Suprapubic skin (tissue), 4 donors: ENCODE data around the gene RBM15. TPM values are rescaled to one million over a fixed set of nuclear protein-coding genes. Genes with fewer than 3 reads are reported as not detected.

Experiments used
- DNase-seq, 2 donors: peaks; one replicate each; pipeline ENCODE4 v3.0.0-alpha.2; 2019; ENCODE audit warnings: low spot score in 2 of 2
- H3K27ac ChIP-seq: fragments of 200-600 bp; sonication (generic); one replicate; pipeline ENCODE4 v1.5.1; 2019
- H3K27me3 ChIP-seq: fragments of 200-600 bp; sonication (generic); one replicate; pipeline ENCODE4 v1.5.1; 2019
- H3K36me3 ChIP-seq: fragments of 200-600 bp; sonication (generic); one replicate; pipeline ENCODE4 v1.5.1; 2019
- H3K4me1 ChIP-seq: fragments of 200-600 bp; sonication (generic); one replicate; pipeline ENCODE4 v1.5.1; 2019
- H3K4me3 ChIP-seq: fragments of 200-600 bp; sonication (generic); one replicate; pipeline ENCODE4 v1.5.1; 2019; ENCODE audit warnings: mild to moderate bottlenecking
- H3K9me3 ChIP-seq: fragments of 200-600 bp; sonication (generic); one replicate; pipeline ENCODE4 v1.5.1; 2019
- EP300 ChIP-seq: sonication (generic); formaldehyde crosslinking; IDR thresholded peaks from one replicate; pipeline ENCODE4 v1.6.1; 2017; ENCODE audit warnings: antibody characterized with exemption
- POLR2A ChIP-seq, 2 donors: fragments of 450-650 bp; IDR thresholded peaks; one replicate each; pipeline ENCODE4 v1.6.1; 2017; ENCODE audit warnings: antibody characterized with exemption in 2 of 2, mild to moderate bottlenecking in 2 of 2, moderate library complexity in 2 of 2
- POLR2AphosphoS5 ChIP-seq, 3 donors: sonication (generic); formaldehyde crosslinking; IDR thresholded peaks; one replicate each; pipeline ENCODE4 v1.6.1; 2017; ENCODE audit warnings: antibody characterized with exemption in 3 of 3
- WGBS: methylation state at CpG from one replicate; pipeline ENCODE4 v1.1.5; 2018; 5-methylcytosine and 5-hydroxymethylcytosine counted together
- total RNA-seq, 4 donors: library from RNA; depleted of rRNA; stranded (reverse); fragments of >200 nt; gene quantifications; one replicate each; pipeline ENCODE4 v1.1.0, GENCODE V29; 2016
- TF ChIP-seq, protein P1 (sequence below), 2 donors: fragments of 200-600 bp in 1 of 2; fragments of 450-650 bp in 1 of 2; sonication (generic) in 1 of 2; IDR thresholded peaks; one replicate each; pipeline ENCODE4 v1.5.1; 2016 to 2019; ENCODE audit warnings: antibody characterized with exemption in 2 of 2, mild to moderate bottlenecking in 1 of 2, moderate library complexity in 1 of 2

Gene RBM15
- total RNA-seq, 4 donors from 2014 or later: 27.4 to 51.2 (median 32.7) TPM

DNA sequence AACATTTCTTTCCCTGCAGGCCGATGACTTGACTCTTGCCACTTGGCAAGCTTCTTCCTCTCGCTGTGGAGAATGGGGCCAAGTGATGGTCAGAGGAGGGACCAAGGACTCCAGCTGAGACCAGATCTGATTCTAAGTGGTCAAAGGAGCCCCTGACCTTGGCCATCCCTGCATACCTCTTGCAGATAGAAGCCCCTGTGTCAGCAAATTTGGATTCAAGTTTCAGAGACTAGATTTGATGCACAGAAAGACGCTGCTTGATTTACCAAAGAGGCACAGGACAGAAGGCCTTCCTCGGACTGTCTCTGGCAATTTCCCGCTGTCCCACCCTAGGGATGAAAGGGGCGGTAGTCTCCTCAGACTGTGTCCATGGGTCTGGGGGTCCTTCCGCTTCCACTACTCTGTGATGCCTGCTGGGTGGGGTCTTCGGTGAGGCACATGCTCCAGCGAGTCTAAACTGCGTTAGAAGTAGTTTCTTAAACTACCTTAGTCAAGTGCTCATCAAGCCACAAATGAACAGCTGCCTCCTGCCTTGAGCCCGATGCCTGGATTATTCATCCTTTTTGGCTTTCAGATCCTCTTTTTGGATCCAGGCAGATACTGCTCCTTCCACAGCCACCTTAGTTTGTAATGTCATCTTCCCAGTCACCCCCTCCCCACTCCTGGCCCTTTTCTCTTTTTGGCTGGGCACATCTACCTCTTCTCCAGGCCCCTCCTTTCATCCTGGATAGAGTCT is 31.8 kb upstream of the RBM15 start:
- no peak for TF ChIP-seq POLR2AphosphoS5 (IDR thresholded peaks at IDR 0.05)
- no peak for TF ChIP-seq EP300
- no peak for TF ChIP-seq POLR2A (IDR thresholded peaks at IDR 0.05)
- TF ChIP-seq, protein P1, sequence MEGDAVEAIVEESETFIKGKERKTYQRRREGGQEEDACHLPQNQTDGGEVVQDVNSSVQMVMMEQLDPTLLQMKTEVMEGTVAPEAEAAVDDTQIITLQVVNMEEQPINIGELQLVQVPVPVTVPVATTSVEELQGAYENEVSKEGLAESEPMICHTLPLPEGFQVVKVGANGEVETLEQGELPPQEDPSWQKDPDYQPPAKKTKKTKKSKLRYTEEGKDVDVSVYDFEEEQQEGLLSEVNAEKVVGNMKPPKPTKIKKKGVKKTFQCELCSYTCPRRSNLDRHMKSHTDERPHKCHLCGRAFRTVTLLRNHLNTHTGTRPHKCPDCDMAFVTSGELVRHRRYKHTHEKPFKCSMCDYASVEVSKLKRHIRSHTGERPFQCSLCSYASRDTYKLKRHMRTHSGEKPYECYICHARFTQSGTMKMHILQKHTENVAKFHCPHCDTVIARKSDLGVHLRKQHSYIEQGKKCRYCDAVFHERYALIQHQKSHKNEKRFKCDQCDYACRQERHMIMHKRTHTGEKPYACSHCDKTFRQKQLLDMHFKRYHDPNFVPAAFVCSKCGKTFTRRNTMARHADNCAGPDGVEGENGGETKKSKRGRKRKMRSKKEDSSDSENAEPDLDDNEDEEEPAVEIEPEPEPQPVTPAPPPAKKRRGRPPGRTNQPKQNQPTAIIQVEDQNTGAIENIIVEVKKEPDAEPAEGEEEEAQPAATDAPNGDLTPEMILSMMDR (IDR thresholded peaks at IDR 0.05): no peak
- DNase-seq: peak in 1 of 2 donors; percentile 57
- H3K9me3 ChIP-seq: no peaks in the 10 kb centered on the region
- H3K27ac ChIP-seq: no peak overlapping the region
- no peaks in the 10 kb centered on the region for H3K36me3 ChIP-seq
- no peak overlapping the region for H3K4me3 ChIP-seq
- no peaks in the 10 kb centered on the region for H3K4me1 ChIP-seq
- no peaks in the 10 kb centered on the region for H3K27me3 ChIP-seq
- WGBS: 83% methylated on average over 9 of the region's 11 CpGs

DNA sequence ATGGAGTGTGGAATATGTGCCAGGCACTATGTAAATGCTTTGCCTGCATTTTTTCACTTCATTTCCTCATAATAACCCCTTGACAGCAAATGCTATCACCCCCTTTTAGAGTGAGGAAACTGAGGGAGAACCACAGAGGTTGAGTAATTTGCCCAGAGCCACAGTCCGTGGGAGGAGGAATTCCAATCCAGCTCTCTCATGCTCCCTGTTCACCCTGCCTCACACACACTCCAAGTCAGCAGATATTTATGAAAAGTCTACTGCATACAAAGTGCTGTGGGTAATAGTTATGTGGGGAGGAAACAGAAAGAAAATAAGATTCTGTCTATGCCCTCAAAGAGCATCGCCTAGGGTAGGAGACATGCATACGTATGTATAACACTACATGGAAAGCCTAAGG is 30.9 kb upstream of the RBM15 start:
- no peak for DNase-seq
- Histone ChIP-seq H3K36me3 (no peaks in the 10 kb centered on the region), H3K4me3 (no peak overlapping the region), H3K4me1 (no peaks in the 10 kb centered on the region), H3K27ac (no peak overlapping the region), H3K9me3 (no peaks in the 10 kb centered on the region), H3K27me3 (no peaks in the 10 kb centered on the region)
- WGBS: 61% methylated on average over 3 of the region's 3 CpGs
- TF ChIP-seq, protein P1 (IDR thresholded peaks at IDR 0.05): no peak
- TF ChIP-seq POLR2AphosphoS5 (IDR thresholded peaks at IDR 0.05) (no peak), EP300 (no peak), POLR2A (IDR thresholded peaks at IDR 0.05) (no peak)

DNA sequence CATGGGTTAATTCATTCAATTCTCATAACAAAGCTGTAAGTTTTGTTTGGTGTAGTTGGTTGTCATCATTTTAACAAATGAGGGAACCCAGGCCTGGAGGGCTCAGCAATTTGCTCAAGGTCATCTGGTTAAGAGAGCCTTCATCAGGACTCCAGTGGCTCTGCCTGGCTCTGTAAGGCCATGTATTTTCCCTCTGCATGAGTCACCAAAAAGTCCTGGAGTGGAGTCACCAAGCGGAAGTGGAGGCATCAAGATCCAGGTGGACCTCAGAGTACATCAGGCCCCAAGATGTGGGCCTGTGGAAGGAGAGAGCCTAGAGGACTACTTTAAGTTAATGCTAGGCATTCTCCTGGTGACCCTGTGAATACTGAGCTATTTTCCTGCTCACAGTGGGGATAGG is 30.0 kb upstream of the RBM15 start:
- Histone ChIP-seq H3K27ac (no peak overlapping the region), H3K4me1 (no peaks in the 10 kb centered on the region), H3K36me3 (no peaks in the 10 kb centered on the region), H3K9me3 (no peaks in the 10 kb centered on the region), H3K4me3 (no peak overlapping the region), H3K27me3 (no peaks in the 10 kb centered on the region)
- DNase-seq: no peak
- WGBS: 100% methylated on average over 1 of the region's 1 CpG
- TF ChIP-seq, protein P1 (IDR thresholded peaks at IDR 0.05): no peak
- TF ChIP-seq POLR2AphosphoS5 (IDR thresholded peaks at IDR 0.05) (no peak), EP300 (no peak)

DNA sequence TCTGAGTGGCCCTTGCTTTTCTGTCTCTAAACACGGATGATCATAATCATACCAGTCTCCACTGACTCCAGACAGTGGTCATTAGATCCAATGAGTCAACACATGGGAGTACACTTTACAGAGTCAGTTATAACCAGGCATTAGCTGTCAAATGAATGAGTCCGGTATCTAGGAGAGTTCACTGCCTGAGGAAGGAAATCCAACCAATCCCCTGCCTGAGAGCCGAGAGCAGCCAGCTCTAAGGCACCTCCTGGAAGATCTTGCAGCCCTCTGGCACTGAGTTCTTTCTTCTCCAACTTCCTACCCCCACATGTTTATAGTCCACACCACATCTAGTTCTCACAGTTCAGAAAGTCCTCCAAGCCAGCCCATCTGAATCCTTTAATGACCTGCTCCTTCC is 29.4 kb upstream of the RBM15 start:
- DNase-seq: no peak
- Histone ChIP-seq H3K4me3 (no peak overlapping the region), H3K9me3 (no peaks in the 10 kb centered on the region), H3K36me3 (no peaks in the 10 kb centered on the region), H3K27ac (no peak overlapping the region), H3K27me3 (no peaks in the 10 kb centered on the region), H3K4me1 (no peaks in the 10 kb centered on the region)
- WGBS: 81% methylated on average over 3 of the region's 3 CpGs
- TF ChIP-seq, protein P1 (IDR thresholded peaks at IDR 0.05): no peak
- TF ChIP-seq EP300 (no peak), POLR2AphosphoS5 (IDR thresholded peaks at IDR 0.05) (no peak), POLR2A (IDR thresholded peaks at IDR 0.05) (no peak)

DNA sequence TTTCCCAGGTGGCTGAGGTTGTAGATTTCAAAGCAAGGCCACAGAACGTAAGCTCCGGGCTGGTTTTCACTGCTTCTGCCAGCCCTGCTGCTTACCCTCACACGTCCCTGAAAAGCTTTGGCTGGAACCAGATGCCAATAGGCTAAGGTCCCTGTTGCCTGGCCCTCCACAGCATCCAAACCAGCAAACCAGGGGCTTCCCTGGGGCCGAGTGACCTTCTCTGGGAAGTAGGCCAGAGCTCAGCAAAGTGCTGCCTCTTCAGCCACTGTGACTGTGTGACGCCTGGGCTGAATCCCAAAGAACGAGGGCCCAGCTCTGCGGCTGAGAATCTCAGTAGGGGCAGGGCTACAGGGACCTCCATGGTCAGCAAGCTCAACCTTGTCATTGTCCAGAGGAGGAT is 28.9 kb upstream of the RBM15 start:
- DNase-seq: peak in 1 of 2 donors; percentile 37
- no peaks in the 10 kb centered on the region for H3K4me1 ChIP-seq
- no peaks in the 10 kb centered on the region for H3K36me3 ChIP-seq
- H3K9me3 ChIP-seq: no peaks in the 10 kb centered on the region
- TF ChIP-seq, protein P1 (IDR thresholded peaks at IDR 0.05): no peak
- TF ChIP-seq EP300 (no peak), POLR2A (IDR thresholded peaks at IDR 0.05) (no peak), POLR2AphosphoS5 (IDR thresholded peaks at IDR 0.05) (no peak)
- no peaks in the 10 kb centered on the region for H3K27me3 ChIP-seq
- 76% methylated on average over 4 of the region's 7 CpGs for WGBS
- H3K4me3 ChIP-seq: no peak overlapping the region
- no peak overlapping the region for H3K27ac ChIP-seq
